ENCODE results near the gene FAM114A1. TPM values are rescaled to one million over a fixed set of nuclear protein-coding genes. Genes with fewer than 3 reads are reported as not detected.

FAM114A1 gene
- total and polyA plus RNA-seq, 2 of the 8 experiments (the other 6 are each of a cell fraction or from before 2014, with no cell fraction given): 9.5 to 12.0 TPM

DNA sequence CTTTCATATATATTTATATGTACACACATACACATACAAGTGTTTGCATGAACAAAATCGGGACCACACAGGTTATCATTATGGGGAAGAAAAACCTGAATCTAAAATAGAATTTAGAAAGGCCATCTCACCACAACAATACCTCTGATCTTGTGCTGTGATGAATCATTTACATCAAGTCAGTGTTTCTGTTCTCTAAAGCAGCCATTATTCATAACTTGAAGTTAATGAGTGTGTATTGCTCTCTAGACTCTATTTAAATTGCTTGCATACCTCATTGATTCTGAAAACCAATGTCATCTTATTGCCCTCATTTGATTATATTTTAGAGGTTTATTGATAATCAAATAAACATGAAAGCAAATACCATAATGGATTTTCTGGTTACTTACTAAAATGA, 71.6 kb downstream of the FAM114A1 start:
- Histone ChIP-seq H3K36me3 (ENCODE audit: control insufficient read depth in 2 of 4, insufficient read depth in 4 of 4, low read length in 3 of 4) (no peaks in the 10 kb centered on the region), H2AK5ac (ENCODE audit: low read depth, low read length) (no peak overlapping the region), H3K56ac (replicated peaks; ENCODE audit: insufficient read length, low read depth, low read length) (no peak overlapping the region), H3K27ac (ENCODE audit: low read depth, low read length) (no peak overlapping the region), H3K9ac (replicated peaks in 1 of 4; ENCODE audit: extremely low read depth in 1 of 4, low read depth in 3 of 4, low read length in 3 of 4) (no peak overlapping the region), H2AFZ (ENCODE audit: low read length) (no peak overlapping the region), H3K4me3 (ENCODE audit: extremely low read depth in 1 of 4, insufficient read depth in 2 of 4, low read depth in 3 of 4, low read length in 4 of 4) (no peak overlapping the region), H3K27me3 (replicated peaks in 1 of 4; ENCODE audit: control insufficient read depth in 3 of 4, extremely low read depth in 1 of 4, insufficient read depth in 3 of 4, low read length in 3 of 4) (no peaks in the 10 kb centered on the region), H3K9me3 (ENCODE audit: insufficient read depth in 2 of 2, low read depth in 1 of 2, low read length in 1 of 2) (no peaks in the 10 kb centered on the region), H2BK15ac (ENCODE audit: low read length) (no peak overlapping the region), H4K8ac (ENCODE audit: extremely low read depth, insufficient read depth, low read length) (no peak overlapping the region), H2BK20ac (ENCODE audit: low read length) (no peak overlapping the region), H2BK120ac (replicated peaks; ENCODE audit: low read depth, low read length) (no peak overlapping the region), H3K23me2 (ENCODE audit: low read depth, low read length) (no peaks in the 10 kb centered on the region), H4K20me1 (replicated peaks in 1 of 2; ENCODE audit: control insufficient read depth in 1 of 2, insufficient read depth in 2 of 2, low read length in 2 of 2) (no peaks in the 10 kb centered on the region), H4K5ac (ENCODE audit: insufficient read length, low read depth, low read length) (no peak overlapping the region), H3K18ac (ENCODE audit: extremely low read depth, low read length) (no peak overlapping the region), H4K91ac (replicated peaks; ENCODE audit: insufficient read length, low read length) (no peak overlapping the region), H3K4me2 (ENCODE audit: insufficient read depth in 1 of 2, low read depth in 2 of 2, low read length in 2 of 2) (no peak overlapping the region), H3K4me1 (replicated peaks in 1 of 4; ENCODE audit: control insufficient read depth in 3 of 4, insufficient read depth in 4 of 4, low read length in 3 of 4) (no peaks in the 10 kb centered on the region), H3K4ac (replicated peaks; ENCODE audit: insufficient read length, low read depth, low read length) (no peak overlapping the region), H3K79me2 (ENCODE audit: control insufficient read depth in 1 of 2, insufficient read depth in 2 of 2, low read length in 2 of 2) (no peaks in the 10 kb centered on the region), H3K14ac (ENCODE audit: insufficient read length) (no peak overlapping the region), H3K23ac (ENCODE audit: insufficient read length) (no peak overlapping the region), H2BK5ac (ENCODE audit: low read depth, low read length) (no peak overlapping the region), H2BK12ac (ENCODE audit: low read depth, low read length) (no peak overlapping the region), H3K79me1 (ENCODE audit: low read depth, low read length) (no peaks in the 10 kb centered on the region)
- 83% methylated on average over 1 of the region's 1 CpG; no CpG with 5 or more reads in 1 of the 2 experiments for WGBS, 2 experiments (ENCODE audit: extremely low coverage in 1 of 2, insufficient coverage in 1 of 2, insufficient read length in 1 of 2, insufficient replicate concordance in 2 of 2, low coverage in 1 of 2, low lambda C conversion rate in 2 of 2, missing lambda C conversion rate in 1 of 2)
- TF ChIP-seq CTBP2 (IDR thresholded peaks at IDR 0.05; ENCODE audit: borderline replicate concordance, insufficient read depth, insufficient read length, low read length): no peak
- TF ChIP-seq RNF2 (IDR thresholded peaks at IDR 0.05; ENCODE audit: borderline replicate concordance, low read depth, low read length, missing control alignments, poor library complexity, severe bottlenecking): no peak
- TF ChIP-seq JUN (IDR thresholded peaks at IDR 0.05; ENCODE audit: low read depth, low read length): no peak
- no peak for TF ChIP-seq NANOG (IDR thresholded peaks at IDR 0.05; ENCODE audit: insufficient read depth, low read depth, low read length, poor library complexity, severe bottlenecking)
- no peak for TF ChIP-seq POLR2AphosphoS5 (IDR thresholded peaks at IDR 0.05; ENCODE audit: low read depth, low read length)
- TF ChIP-seq, protein P1, sequence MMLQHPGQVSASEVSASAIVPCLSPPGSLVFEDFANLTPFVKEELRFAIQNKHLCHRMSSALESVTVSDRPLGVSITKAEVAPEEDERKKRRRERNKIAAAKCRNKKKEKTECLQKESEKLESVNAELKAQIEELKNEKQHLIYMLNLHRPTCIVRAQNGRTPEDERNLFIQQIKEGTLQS (IDR thresholded peaks at IDR 0.05; ENCODE audit: insufficient read depth, low read depth, low read length): no peak
- no peak for TF ChIP-seq CEBPB (IDR thresholded peaks at IDR 0.05; ENCODE audit: low read depth, low read length)
- TF ChIP-seq HDAC6 (IDR thresholded peaks at IDR 0.05; ENCODE audit: low read depth, low read length): no peak
- TF ChIP-seq SUZ12 (IDR thresholded peaks at IDR 0.05; ENCODE audit: low read length): no peak
- no peak for TF ChIP-seq CBX8 (IDR thresholded peaks at IDR 0.05; ENCODE audit: borderline replicate concordance, low read depth, low read length)
- no peak for TF ChIP-seq RBBP5 (IDR thresholded peaks at IDR 0.05; ENCODE audit: borderline replicate concordance, low read depth, low read length)
- TF ChIP-seq BRCA1 (IDR thresholded peaks at IDR 0.05; ENCODE audit: low read depth, low read length): no peak
- ChIA-PET POLR2A (ENCODE audit: partially characterized antibody) (no interaction called here), CTCF (ENCODE audit: partially characterized antibody) (no interaction called here)
- no peak for DNase-seq (ENCODE audit: low read depth in 1 of 2, low spot score in 2 of 2)
- no peak for FAIRE-seq

All from H1 (cell line).